ENCODE data around the gene PHACTR1. TPM values are rescaled to one million over a fixed set of nuclear protein-coding genes. Genes with fewer than 3 reads are reported as not detected.

Gene PHACTR1
- total RNA-seq, 4 donors from 2014 or later, result 2.6 to 11.2 (median 4.9) TPM

DNA sequence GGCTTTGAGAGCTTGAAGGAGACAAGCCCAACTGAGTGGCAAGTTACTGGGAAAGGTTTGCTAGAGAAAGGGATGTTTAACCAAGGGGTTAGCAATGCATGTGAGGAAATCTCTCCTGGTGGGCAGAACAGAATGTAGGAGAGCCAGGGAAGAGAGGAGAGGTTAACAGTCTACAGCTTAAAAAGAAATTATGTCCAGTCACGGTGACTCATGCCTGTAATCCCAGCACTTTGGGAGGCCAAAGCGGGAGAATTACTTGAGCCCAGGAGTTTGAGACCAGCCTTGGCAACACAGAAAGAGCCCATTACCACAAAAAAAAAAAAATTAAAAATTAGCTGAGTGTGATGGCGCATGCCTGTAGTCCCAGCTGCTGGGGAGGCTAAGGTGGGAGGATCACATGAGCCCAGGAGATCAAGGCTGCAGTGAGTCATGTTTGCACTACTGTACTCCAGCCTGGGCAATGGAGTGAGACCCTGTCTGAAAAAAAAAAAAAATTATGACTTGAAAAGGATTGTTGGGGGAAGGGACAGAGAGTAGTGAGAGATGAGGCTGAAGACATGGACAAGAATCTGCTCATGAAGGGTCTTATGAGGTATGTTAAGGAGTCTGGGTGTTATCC lies 346.8 kb downstream of the PHACTR1 start:
- TF ChIP-seq, protein P1, sequence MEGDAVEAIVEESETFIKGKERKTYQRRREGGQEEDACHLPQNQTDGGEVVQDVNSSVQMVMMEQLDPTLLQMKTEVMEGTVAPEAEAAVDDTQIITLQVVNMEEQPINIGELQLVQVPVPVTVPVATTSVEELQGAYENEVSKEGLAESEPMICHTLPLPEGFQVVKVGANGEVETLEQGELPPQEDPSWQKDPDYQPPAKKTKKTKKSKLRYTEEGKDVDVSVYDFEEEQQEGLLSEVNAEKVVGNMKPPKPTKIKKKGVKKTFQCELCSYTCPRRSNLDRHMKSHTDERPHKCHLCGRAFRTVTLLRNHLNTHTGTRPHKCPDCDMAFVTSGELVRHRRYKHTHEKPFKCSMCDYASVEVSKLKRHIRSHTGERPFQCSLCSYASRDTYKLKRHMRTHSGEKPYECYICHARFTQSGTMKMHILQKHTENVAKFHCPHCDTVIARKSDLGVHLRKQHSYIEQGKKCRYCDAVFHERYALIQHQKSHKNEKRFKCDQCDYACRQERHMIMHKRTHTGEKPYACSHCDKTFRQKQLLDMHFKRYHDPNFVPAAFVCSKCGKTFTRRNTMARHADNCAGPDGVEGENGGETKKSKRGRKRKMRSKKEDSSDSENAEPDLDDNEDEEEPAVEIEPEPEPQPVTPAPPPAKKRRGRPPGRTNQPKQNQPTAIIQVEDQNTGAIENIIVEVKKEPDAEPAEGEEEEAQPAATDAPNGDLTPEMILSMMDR (IDR thresholded peaks at IDR 0.05; ENCODE audit: low read depth), result no peak

DNA sequence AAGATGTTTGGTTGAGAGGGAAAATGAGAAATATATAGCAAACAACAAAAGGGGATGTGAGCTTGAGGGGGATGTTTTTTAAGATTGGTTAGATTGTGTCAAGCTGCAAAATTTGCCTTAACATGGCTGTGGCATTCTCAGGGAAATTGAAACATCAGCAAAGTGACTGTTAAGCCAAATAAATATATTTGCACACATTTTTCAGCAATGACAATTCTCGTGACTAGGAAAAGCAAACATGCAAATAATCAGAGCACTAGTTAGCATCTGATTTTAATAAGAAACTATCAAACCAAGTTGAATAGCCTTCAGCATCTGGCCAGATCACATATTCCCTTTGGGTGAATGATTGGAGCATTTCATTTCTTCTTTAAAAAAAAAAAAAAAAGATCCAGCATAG lies 349.0 kb downstream of the PHACTR1 start:
- TF ChIP-seq, protein P1 (IDR thresholded peaks at IDR 0.05; ENCODE audit: low read depth), result no peak

DNA sequence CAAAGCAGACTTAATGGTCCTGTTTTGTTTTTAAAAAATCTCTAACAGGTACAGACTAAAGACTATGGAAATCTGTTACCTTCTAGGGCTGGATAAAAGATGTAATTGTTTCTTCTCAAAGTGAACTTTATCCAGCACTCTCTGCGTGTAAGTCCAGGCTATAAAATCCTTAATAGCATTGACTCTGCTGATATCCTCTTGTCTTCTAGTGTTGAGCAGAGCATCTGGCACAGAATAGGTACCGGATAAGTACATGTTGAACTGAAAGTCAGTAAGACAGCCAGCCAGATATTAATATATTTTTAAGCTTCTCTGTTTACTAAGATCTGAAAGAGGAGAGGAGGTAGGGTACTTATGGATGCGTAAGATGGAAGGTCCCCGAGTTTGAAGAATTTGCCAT lies 349.5 kb downstream of the PHACTR1 start:
- TF ChIP-seq, protein P1 (IDR thresholded peaks at IDR 0.05; ENCODE audit: low read depth), result no peak

DNA sequence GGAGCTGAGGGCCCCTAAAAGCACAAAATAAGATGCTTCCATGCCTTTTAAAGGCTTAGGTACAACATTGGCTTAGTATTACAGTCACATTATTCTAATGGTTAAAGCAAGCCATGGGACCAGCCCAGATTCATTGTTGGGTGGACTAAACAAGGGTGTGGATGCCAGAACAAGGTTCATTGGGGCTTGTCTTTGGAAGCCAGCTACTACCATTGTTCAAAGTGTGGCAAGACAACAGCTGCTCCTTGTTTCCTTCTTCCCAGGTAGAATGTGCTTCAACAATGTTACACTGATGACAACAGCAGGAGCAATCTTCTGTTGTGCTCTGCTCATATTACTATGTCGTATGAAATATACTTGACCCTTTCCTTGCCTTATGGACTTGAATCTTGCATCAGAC lies 350.3 kb downstream of the PHACTR1 start:
- TF ChIP-seq, protein P1 (IDR thresholded peaks at IDR 0.05; ENCODE audit: low read depth), result no peak

DNA sequence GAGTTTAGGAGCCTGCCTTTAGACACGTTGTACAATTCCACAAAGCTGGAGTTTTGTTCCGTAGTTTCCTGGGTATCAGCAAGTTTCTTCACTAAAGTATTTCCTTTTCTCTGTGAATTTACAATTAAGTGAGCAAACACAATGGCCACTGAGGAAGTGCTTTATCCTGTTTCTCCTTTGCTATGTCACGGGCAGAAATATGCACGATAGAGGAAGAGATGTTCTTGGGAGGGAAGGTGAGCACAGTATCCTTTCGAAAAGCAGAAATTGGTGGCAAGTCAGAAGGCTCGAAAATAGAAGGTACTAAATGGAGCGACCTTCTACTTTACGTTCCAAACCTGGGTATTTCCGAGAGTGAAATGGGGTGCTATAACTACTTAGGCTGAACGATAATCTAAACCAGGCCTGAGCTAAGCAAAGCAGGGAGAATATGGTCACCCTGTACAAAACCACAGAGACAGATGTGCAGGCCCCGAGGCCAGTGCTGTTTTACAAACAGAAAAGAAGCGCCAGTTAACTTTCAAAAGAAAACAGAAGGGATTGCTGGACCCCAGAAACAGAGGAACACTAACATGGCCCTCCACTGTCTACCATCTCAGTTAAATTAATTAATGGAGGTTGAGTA lies 352.1 kb downstream of the PHACTR1 start:
- TF ChIP-seq, protein P1 (IDR thresholded peaks at IDR 0.05; ENCODE audit: low read depth), result no peak

DNA sequence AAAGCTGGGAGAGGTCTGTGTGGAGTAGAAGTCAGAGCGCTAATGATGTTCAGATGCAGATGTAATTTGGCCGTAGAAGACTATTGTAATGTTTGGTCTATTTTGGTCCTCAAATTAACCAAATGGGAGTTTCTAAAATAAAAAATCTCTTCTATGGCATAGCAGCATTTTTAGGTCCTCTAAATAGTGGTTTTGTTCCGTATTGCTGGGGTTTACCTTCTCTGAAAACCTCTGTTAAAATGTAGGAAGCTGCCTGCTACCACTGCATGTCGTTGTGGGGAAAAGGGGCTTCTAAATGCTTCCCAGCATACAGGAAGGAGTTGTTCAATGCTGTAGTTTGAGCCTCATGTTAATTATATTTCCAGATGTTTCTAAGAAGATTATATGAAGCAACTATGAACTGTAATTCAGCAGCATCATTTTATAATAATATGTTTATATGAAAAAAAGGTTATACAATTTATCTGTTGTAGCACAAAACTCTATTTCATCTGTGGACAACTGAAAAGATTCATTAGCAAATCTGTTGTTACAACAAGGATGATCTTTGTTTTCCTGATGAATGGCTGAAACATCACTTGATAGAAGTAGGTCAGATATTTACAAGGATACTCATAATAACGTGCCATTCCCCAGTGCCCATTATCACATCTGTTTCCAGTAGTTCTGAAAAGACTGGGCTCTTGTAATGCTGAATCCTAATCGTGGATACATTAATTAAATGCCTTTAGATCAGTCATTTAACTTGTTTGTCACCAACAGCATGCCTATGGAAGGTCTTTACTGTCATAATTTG lies 355.2 kb downstream of the PHACTR1 start:
- TF ChIP-seq, protein P1 (IDR thresholded peaks at IDR 0.05; ENCODE audit: low read depth), result no peak

DNA sequence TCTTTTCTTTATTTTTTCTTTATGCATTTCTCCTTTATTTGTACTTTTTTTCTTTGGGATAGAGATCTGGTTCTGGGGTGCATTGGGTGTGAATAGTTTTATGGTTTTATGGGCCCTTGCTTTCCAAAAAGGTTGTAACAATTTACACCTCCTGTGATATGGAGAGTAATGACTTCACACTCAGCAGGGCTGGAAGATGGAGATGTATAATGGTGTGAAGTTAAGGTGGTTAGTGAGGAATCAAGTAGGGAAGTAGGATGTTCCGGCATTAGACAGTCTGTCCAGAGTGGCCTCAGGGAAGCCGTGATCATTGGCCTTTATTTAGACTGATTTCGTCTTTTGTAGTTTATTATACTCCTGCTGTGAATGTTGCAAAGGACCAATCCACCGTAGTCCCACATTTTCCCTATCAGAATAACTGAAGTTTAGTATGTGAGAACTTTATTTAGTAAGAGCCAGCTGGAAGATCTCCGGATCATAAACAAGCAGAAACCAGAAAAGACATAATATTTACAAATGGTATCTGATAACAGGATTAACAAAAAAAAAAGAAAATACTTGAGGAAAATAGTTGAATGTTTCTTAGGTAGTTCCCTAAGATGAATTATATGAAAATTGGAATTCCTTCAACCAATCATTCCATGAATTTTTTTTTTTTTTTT lies 356.2 kb downstream of the PHACTR1 start:
- TF ChIP-seq, protein P1 (IDR thresholded peaks at IDR 0.05; ENCODE audit: low read depth), result no peak

Measured in subcutaneous adipose tissue (tissue), 4 donors.